Neutrophil (primary cell): Measurements from ENCODE around the gene STK16.

ENCODE experiments used
- H3K27ac ChIP-seq: fragments of 200-600 bp; sonication (generic); 2 replicates; pipeline ENCODE4 v1.5.1; 2016; ENCODE audit warnings: mild to moderate bottlenecking, moderate library complexity
- H3K27me3 ChIP-seq: fragments of 200-600 bp; sonication (generic); 2 replicates; pipeline ENCODE4 v1.6.0; 2016; ENCODE audit warnings: mild to moderate bottlenecking
- H3K36me3 ChIP-seq: fragments of 200-600 bp; sonication (generic); 2 replicates; pipeline ENCODE4 v1.5.1; 2017
- H3K4me1 ChIP-seq, 2 experiments: fragments of 200-600 bp in 1 of 2; sonication (generic) in 1 of 2; 1 replicate in 1 of 2; 2 replicates in 1 of 2; pipeline versions ENCODE4 v1.5.1 to v1.6.1; 2013 to 2016; ENCODE audit warnings: low read depth in 1 of 2, low read length in 1 of 2, mild to moderate bottlenecking in 1 of 2, moderate library complexity in 1 of 2; ENCODE audit not compliant: control insufficient read depth in 1 of 2, insufficient read depth in 1 of 2
- H3K4me3 ChIP-seq, 2 experiments: fragments of 200-600 bp in 1 of 2; sonication (generic) in 1 of 2; 1 replicate in 1 of 2; 2 replicates in 1 of 2; pipeline ENCODE4 v1.5.1; 2013 to 2016; ENCODE audit warnings: low read depth in 1 of 2, low read length in 1 of 2, mild to moderate bottlenecking in 1 of 2, moderate library complexity in 1 of 2
- H3K9me3 ChIP-seq: fragments of 200-600 bp; sonication (generic); 2 replicates; pipeline ENCODE4 v1.5.1; 2016
- CTCF ChIP-seq: fragments of 200-600 bp; sonication (generic); IDR thresholded peaks from 2 replicates; pipeline ENCODE4 v1.5.1; 2016; ENCODE audit warnings: antibody characterized with exemption

Gene STK16

GRCh38 chr2:219221957-219222518 is 23.2 kb upstream of the STK16 start:
- H3K4me1 ChIP-seq: peaks cover 72 to 75% of the 10 kb centered on the region in 2 experiments
- H3K9me3 ChIP-seq: no peaks in the 10 kb centered on the region
- H3K36me3 ChIP-seq: peaks cover 66% of the 10 kb centered on the region
- TF ChIP-seq CTCF: no peak
- no peak overlapping the region for H3K27ac ChIP-seq
- no peak overlapping the region for H3K4me3 ChIP-seq
- peaks cover 15% of the 10 kb centered on the region for H3K27me3 ChIP-seq

- Histone ChIP-seq H3K27me3 (peaks cover 15% of the 10 kb centered on the region), H3K9me3 (no peaks in the 10 kb centered on the region), H3K27ac (no peak overlapping the region), H3K36me3 (peaks cover 62% of the 10 kb centered on the region), H3K4me3 (peak overlapping the region in 1 of 2 experiments; percentile 49), H3K4me1 (peaks cover 72 to 76% of the 10 kb centered on the region in 2 experiments)
- no peak for TF ChIP-seq CTCF
Measured at GRCh38 chr2:219223831-219224610, 21.3 kb upstream of the STK16 start.

- Histone ChIP-seq H3K27me3 (peaks cover 3% of the 10 kb centered on the region), H3K27ac (peak overlapping the region; percentile 83), H3K9me3 (no peaks in the 10 kb centered on the region), H3K4me3 (peak overlapping the region; percentile 0 to 49), H3K4me1 (peaks cover 67 to 69% of the 10 kb centered on the region in 2 experiments), H3K36me3 (peaks cover 49% of the 10 kb centered on the region)
- TF ChIP-seq CTCF: no peak
Measured at GRCh38 chr2:219225350-219225749, 19.9 kb upstream of the STK16 start.

GRCh38 chr2:219228041-219228910 is 17.0 kb upstream of the STK16 start:
- Histone ChIP-seq H3K36me3 (peaks cover 36% of the 10 kb centered on the region), H3K4me3 (peak overlapping the region; percentile 83 to 97), H3K9me3 (no peaks in the 10 kb centered on the region), H3K27ac (peak overlapping the region; percentile 97), H3K27me3 (no peaks in the 10 kb centered on the region), H3K4me1 (peaks cover 69 to 70% of the 10 kb centered on the region in 2 experiments)
- TF ChIP-seq CTCF: no peak

GRCh38 chr2:219228911-219229304 is 16.4 kb upstream of the STK16 start:
- H3K4me3 ChIP-seq: peak overlapping the region; percentile 83 to 97
- H3K9me3 ChIP-seq: no peaks in the 10 kb centered on the region
- no peak for TF ChIP-seq CTCF
- no peaks in the 10 kb centered on the region for H3K27me3 ChIP-seq
- H3K36me3 ChIP-seq: peaks cover 36% of the 10 kb centered on the region
- H3K4me1 ChIP-seq: peaks cover 69% of the 10 kb centered on the region in 2 experiments
- peak overlapping the region; percentile 97 for H3K27ac ChIP-seq
